ENCODE measurements around the gene NRG3.

The NRG3 gene

GRCh38 chr10:81862596-81862995 is 12.4 kb upstream of the NRG3 start:
- no peak for TF ChIP-seq CTCF (IDR thresholded peaks at IDR 0.05)

- no peak for TF ChIP-seq CTCF (IDR thresholded peaks at IDR 0.05)
Measured at GRCh38 chr10:81863771-81864170, 11.2 kb upstream of the NRG3 start.

GRCh38 chr10:81865581-81865980 is 9.4 kb upstream of the NRG3 start:
- TF ChIP-seq CTCF (IDR thresholded peaks at IDR 0.05): no peak

GRCh38 chr10:81866753-81867152 is 8.2 kb upstream of the NRG3 start:
- TF ChIP-seq CTCF (IDR thresholded peaks at IDR 0.05): no peak

GRCh38 chr10:81870472-81870871 is 4.5 kb upstream of the NRG3 start:
- TF ChIP-seq CTCF (IDR thresholded peaks at IDR 0.05): no peak

- no peak for TF ChIP-seq CTCF (IDR thresholded peaks at IDR 0.05)
Measured at GRCh38 chr10:81871558-81871957, 3.4 kb upstream of the NRG3 start.

- no peak for TF ChIP-seq CTCF (IDR thresholded peaks at IDR 0.05)
Measured at GRCh38 chr10:81872206-81872862, 2.7 kb upstream of the NRG3 start.

All from LNCAP (cell line).